ENCODE results near the gene CTNNA3.
A peak's percentile ranks its signal among the peaks of the same experiment; 100 is the strongest.
"Not testable (repeated sequence)": the region's sequence is repeated elsewhere in the genome, so short reads cannot be mapped to it uniquely, and the experiment has no call there.

CTNNA3 gene

GRCh38 chr10:67696029-67696428, at the start of gene CTNNA3:
TSS of gene CTNNA3 (minus strand) at chr10:67696195.
- Mint-ChIP-seq H3K27me3 (peaks cover 27 to 38% of the 10 kb centered on the region in 2 donors), H3K4me3 (no peak within 1 kb of the TSS), H3K9me3 (no peaks in the 10 kb centered on the region), H3K27ac (no peak within 1 kb of the TSS), H3K4me1 (no peaks in the 10 kb centered on the region), H3K36me3 (no peaks in the 10 kb centered on the region)
- DNase-seq (no peak), ATAC-seq (replicated peaks) (no peak)

GRCh38 chr10:67735430-67735829, 39.4 kb upstream of the CTNNA3 start:
- H3K4me3 Mint-ChIP-seq = no peak overlapping the region
- H3K36me3 Mint-ChIP-seq = no peaks in the 10 kb centered on the region
- DNase-seq = no peak

GRCh38 chr10:67733511-67733910, 37.5 kb upstream of the CTNNA3 start:
- Mint-ChIP-seq H3K4me1 (peaks cover 0 to 2% of the 10 kb centered on the region in 2 donors), H3K36me3 (no peaks in the 10 kb centered on the region), H3K4me3 (no peak overlapping the region), H3K27ac (no peak overlapping the region), H3K9me3 (no peaks in the 10 kb centered on the region), H3K27me3 (peaks cover 19 to 24% of the 10 kb centered on the region in 2 donors)
- DNase-seq (no peak), ATAC-seq (replicated peaks) (no peak)

More at GRCh38 chr10:67735430-67735829, 39.4 kb upstream of the CTNNA3 start:
- H3K27me3 Mint-ChIP-seq = peaks cover 20 to 22% of the 10 kb centered on the region in 2 donors
- H3K4me1 Mint-ChIP-seq = peaks cover 0 to 2% of the 10 kb centered on the region in 2 donors
- no peak overlapping the region for H3K27ac Mint-ChIP-seq
- ATAC-seq (replicated peaks) = no peak
- H3K9me3 Mint-ChIP-seq = peaks cover 0 to 3% of the 10 kb centered on the region in 2 donors

- no peak for DNase-seq
- no peaks in the 10 kb centered on the region for H3K9me3 Mint-ChIP-seq
- no peak overlapping the region for H3K27ac Mint-ChIP-seq
- peaks cover 6 to 8% of the 10 kb centered on the region in 2 donors for H3K4me1 Mint-ChIP-seq
- H3K27me3 Mint-ChIP-seq = peaks cover 10 to 13% of the 10 kb centered on the region in 2 donors
- no peaks in the 10 kb centered on the region for H3K36me3 Mint-ChIP-seq
- H3K4me3 Mint-ChIP-seq = no peak overlapping the region
- no peak for ATAC-seq (replicated peaks)
Observed at GRCh38 chr10:67725567-67725966, 29.6 kb upstream of the CTNNA3 start.

GRCh38 chr10:67723601-67724000, 27.6 kb upstream of the CTNNA3 start:
- no peaks in the 10 kb centered on the region for H3K9me3 Mint-ChIP-seq
- H3K36me3 Mint-ChIP-seq = no peaks in the 10 kb centered on the region
- no peak overlapping the region for H3K27ac Mint-ChIP-seq
- peaks cover 6 to 8% of the 10 kb centered on the region in 2 donors for H3K4me1 Mint-ChIP-seq
- no peak overlapping the region for H3K4me3 Mint-ChIP-seq
- peaks cover 8 to 12% of the 10 kb centered on the region in 2 donors for H3K27me3 Mint-ChIP-seq
- ATAC-seq (replicated peaks) (no peak), DNase-seq (no peak)

GRCh38 chr10:67722113-67722512, 26.1 kb upstream of the CTNNA3 start:
- ATAC-seq (replicated peaks) (peak; percentile 85), DNase-seq (no peak)
- Mint-ChIP-seq H3K36me3 (no peaks in the 10 kb centered on the region), H3K9me3 (no peaks in the 10 kb centered on the region), H3K4me1 (peaks cover 6 to 8% of the 10 kb centered on the region in 2 donors), H3K27ac (no peak overlapping the region), H3K27me3 (peaks cover 8 to 12% of the 10 kb centered on the region in 2 donors), H3K4me3 (no peak overlapping the region)

- not testable (repeated sequence) for H3K9me3 Mint-ChIP-seq; H3K4me3 Mint-ChIP-seq; H3K4me1 Mint-ChIP-seq; ATAC-seq (replicated peaks); DNase-seq; H3K36me3 Mint-ChIP-seq; H3K27ac Mint-ChIP-seq
- peaks cover 17 to 19% of the 10 kb centered on the region in 2 donors for H3K27me3 Mint-ChIP-seq
Observed at GRCh38 chr10:67716455-67716854, 20.5 kb upstream of the CTNNA3 start.

- H3K9me3 Mint-ChIP-seq = peaks cover under 1 to 2% of the 10 kb centered on the region in 2 donors
- H3K4me3 Mint-ChIP-seq = no peak overlapping the region
- ATAC-seq (replicated peaks) (no peak), DNase-seq (no peak)
- H3K27ac Mint-ChIP-seq = no peak overlapping the region
- no peaks in the 10 kb centered on the region for H3K4me1 Mint-ChIP-seq
- H3K27me3 Mint-ChIP-seq = peaks cover 17 to 19% of the 10 kb centered on the region in 2 donors
- no peaks in the 10 kb centered on the region for H3K36me3 Mint-ChIP-seq
Observed at GRCh38 chr10:67705921-67706320, 9.9 kb upstream of the CTNNA3 start.

- H3K27me3 Mint-ChIP-seq = peaks cover 40% of the 10 kb centered on the region in 2 donors
- not testable (repeated sequence) for H3K4me1 Mint-ChIP-seq; H3K4me3 Mint-ChIP-seq; DNase-seq; ATAC-seq (replicated peaks); H3K36me3 Mint-ChIP-seq; H3K9me3 Mint-ChIP-seq; H3K27ac Mint-ChIP-seq
Observed at GRCh38 chr10:67699613-67700270, 3.7 kb upstream of the CTNNA3 start.

GRCh38 chr10:67698164-67698563, 2.2 kb upstream of the CTNNA3 start:
- H3K36me3 Mint-ChIP-seq = no peaks in the 10 kb centered on the region
- no peak overlapping the region for H3K4me3 Mint-ChIP-seq
- ATAC-seq (replicated peaks) = no peak
- no peak for DNase-seq
- H3K4me1 Mint-ChIP-seq = no peaks in the 10 kb centered on the region
- no peaks in the 10 kb centered on the region for H3K9me3 Mint-ChIP-seq
- H3K27ac Mint-ChIP-seq = no peak overlapping the region
- H3K27me3 Mint-ChIP-seq = peaks cover 40 to 45% of the 10 kb centered on the region in 2 donors

GRCh38 chr10:67697724-67698131, 1.7 kb upstream of the CTNNA3 start:
- Mint-ChIP-seq H3K4me1 (no peaks in the 10 kb centered on the region), H3K4me3 (no peak overlapping the region)

GRCh38 chr10:67696679-67697078, 684 bp upstream of the CTNNA3 start:
- no peak overlapping the region for H3K4me3 Mint-ChIP-seq
- no peak for ATAC-seq (replicated peaks)
- H3K27me3 Mint-ChIP-seq = peaks cover 30 to 41% of the 10 kb centered on the region in 2 donors

More at GRCh38 chr10:67697724-67698131, 1.7 kb upstream of the CTNNA3 start:
- ATAC-seq (replicated peaks) = peak; percentile 70 to 79
- DNase-seq = peak; percentile 8
- Mint-ChIP-seq H3K9me3 (no peaks in the 10 kb centered on the region), H3K27me3 (peaks cover 38 to 48% of the 10 kb centered on the region in 2 donors), H3K36me3 (no peaks in the 10 kb centered on the region), H3K27ac (no peak overlapping the region)

GRCh38 chr10:67695555-67695954, 440 bp downstream of the CTNNA3 start:
- Mint-ChIP-seq H3K9me3 (no peaks in the 10 kb centered on the region), H3K27ac (no peak overlapping the region), H3K4me1 (no peaks in the 10 kb centered on the region), H3K4me3 (no peak overlapping the region), H3K27me3 (peaks cover 22 to 34% of the 10 kb centered on the region in 2 donors), H3K36me3 (no peaks in the 10 kb centered on the region)
- no peak for DNase-seq
- ATAC-seq (replicated peaks) = no peak

More at GRCh38 chr10:67696679-67697078, 684 bp upstream of the CTNNA3 start:
- Mint-ChIP-seq H3K36me3 (no peaks in the 10 kb centered on the region), H3K27ac (no peak overlapping the region), H3K9me3 (no peaks in the 10 kb centered on the region), H3K4me1 (no peaks in the 10 kb centered on the region)
- no peak for DNase-seq

- not testable (repeated sequence) for H3K36me3 Mint-ChIP-seq; ATAC-seq (replicated peaks); H3K9me3 Mint-ChIP-seq; H3K27ac Mint-ChIP-seq; DNase-seq; H3K4me1 Mint-ChIP-seq; H3K4me3 Mint-ChIP-seq
- H3K27me3 Mint-ChIP-seq = peaks cover 21 to 25% of the 10 kb centered on the region in 2 donors
Observed at GRCh38 chr10:67691861-67692260, 4.1 kb downstream of the CTNNA3 start.

GRCh38 chr10:67690540-67690939, 5.5 kb downstream of the CTNNA3 start:
- not testable (repeated sequence) for H3K27ac Mint-ChIP-seq

More at GRCh38 chr10:67690540-67690939, 5.5 kb downstream of the CTNNA3 start:
- H3K4me1 Mint-ChIP-seq; DNase-seq; H3K9me3 Mint-ChIP-seq; H3K36me3 Mint-ChIP-seq; H3K4me3 Mint-ChIP-seq; ATAC-seq (replicated peaks): not testable (repeated sequence)
- peaks cover 7 to 15% of the 10 kb centered on the region in 2 donors for H3K27me3 Mint-ChIP-seq

All from stimulated activated naive B cell treated with anti-CD40 and anti-IgM and Interleukin-4, amounts not matched to agents 10 μg/mL and 1 μg/mL and 100 μg/mL, for 72 hours (primary cell).